Activated CD4-positive, alpha-beta T cell treated with anti-CD3 and anti-CD28 coated beads, Interleukin-2, amount 10 ng/mL, durations not matched to agents 24 days and 14 days (primary cell): ENCODE results near the gene BCO2. TPM values are rescaled to one million over a fixed set of nuclear protein-coding genes. Genes with fewer than 3 reads are reported as not detected.

ENCODE experiments used
- DNase-seq: peaks from one replicate; pipeline ENCODE4 v3.0.0; 2022
- H3K27ac Mint-ChIP-seq: one replicate; pipeline ENCODE4 v1.8.0; 2022; ENCODE audit warnings: mild to moderate bottlenecking, mixed read lengths
- H3K27me3 Mint-ChIP-seq: one replicate; pipeline ENCODE4 v1.8.0; 2022; ENCODE audit warnings: mixed read lengths
- H3K36me3 Mint-ChIP-seq: one replicate; pipeline ENCODE4 v1.8.0; 2022; ENCODE audit warnings: low read depth, mild to moderate bottlenecking, mixed read lengths
- H3K4me1 Mint-ChIP-seq: one replicate; pipeline ENCODE4 v1.8.0; 2021; ENCODE audit warnings: mixed read lengths
- H3K4me3 Mint-ChIP-seq: one replicate; pipeline ENCODE4 v1.8.0; 2022; ENCODE audit warnings: mild to moderate bottlenecking, moderate library complexity, mixed read lengths
- H3K9me3 Mint-ChIP-seq: one replicate; pipeline ENCODE4 v1.8.0; 2021; ENCODE audit warnings: mixed read lengths
- intact Hi-C: fragments of 100-400 bp; cut with micrococcal nuclease; formaldehyde crosslinking; loops from one replicate; pipeline ENCODE4 v1.15.1; 2023
- total RNA-seq: library from RNA; stranded (reverse); gene quantifications from 2 replicates; pipeline ENCODE4 v1.2.3, GENCODE V29; 2022

Gene BCO2
- total RNA-seq, 1 donor from 2014 or later: 1.1 TPM

- Mint-ChIP-seq H3K27me3 (peaks cover 3% of the 10 kb centered on the region), H3K4me3 (peak overlapping the region; percentile 94), H3K9me3 (no peaks in the 10 kb centered on the region), H3K4me1 (peaks cover 16% of the 10 kb centered on the region), H3K36me3 (peaks cover 40% of the 10 kb centered on the region), H3K27ac (peak overlapping the region; percentile 94)
- intact Hi-C loops: loop anchor here (2.0 kb wide), 3 partner anchors 63 to 1087 kb away; partner anchors contain the start of gene TTC12
- no peak for DNase-seq
Measured at GRCh38 chr11:112227471-112227870, 52.2 kb downstream of the BCO2 start.

GRCh38 chr11:112228706-112229105 is 53.4 kb downstream of the BCO2 start:
- Mint-ChIP-seq H3K27ac (no peak overlapping the region), H3K4me1 (peaks cover 15% of the 10 kb centered on the region), H3K36me3 (peaks cover 40% of the 10 kb centered on the region), H3K27me3 (peaks cover 3% of the 10 kb centered on the region), H3K4me3 (no peak overlapping the region), H3K9me3 (no peaks in the 10 kb centered on the region)
- no peak for DNase-seq
- intact Hi-C loops: no loop called here

DNA sequence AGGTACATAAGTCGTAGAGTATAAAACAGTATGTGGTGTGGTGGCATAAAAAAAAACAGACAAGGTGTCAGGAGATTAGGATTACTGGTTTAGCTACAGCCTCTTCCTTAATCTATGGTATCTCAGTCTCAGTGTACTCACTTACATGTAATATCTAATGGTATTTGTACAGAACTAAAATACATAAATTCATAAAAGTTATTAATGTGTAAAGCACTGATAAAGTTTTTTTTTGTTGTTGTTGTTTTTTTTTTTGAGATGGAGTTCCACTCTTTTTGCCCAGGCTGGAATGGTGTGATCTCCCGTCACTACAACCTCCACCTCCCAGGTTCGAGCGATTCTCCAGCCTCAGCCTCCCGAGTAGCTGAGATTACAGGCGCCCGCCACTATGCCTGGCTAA is 53.8 kb downstream of the BCO2 start:
- no peaks in the 10 kb centered on the region for H3K9me3 Mint-ChIP-seq
- peaks cover 15% of the 10 kb centered on the region for H3K4me1 Mint-ChIP-seq
- no peak for DNase-seq
- intact Hi-C loops: no loop called here
- no peak overlapping the region for H3K27ac Mint-ChIP-seq
- peaks cover 3% of the 10 kb centered on the region for H3K27me3 Mint-ChIP-seq
- peaks cover 42% of the 10 kb centered on the region for H3K36me3 Mint-ChIP-seq
- no peak overlapping the region for H3K4me3 Mint-ChIP-seq

GRCh38 chr11:112229746-112230433 is 54.6 kb downstream of the BCO2 start:
- H3K36me3 Mint-ChIP-seq: peaks cover 42% of the 10 kb centered on the region
- intact Hi-C loops: no loop called here

DNA sequence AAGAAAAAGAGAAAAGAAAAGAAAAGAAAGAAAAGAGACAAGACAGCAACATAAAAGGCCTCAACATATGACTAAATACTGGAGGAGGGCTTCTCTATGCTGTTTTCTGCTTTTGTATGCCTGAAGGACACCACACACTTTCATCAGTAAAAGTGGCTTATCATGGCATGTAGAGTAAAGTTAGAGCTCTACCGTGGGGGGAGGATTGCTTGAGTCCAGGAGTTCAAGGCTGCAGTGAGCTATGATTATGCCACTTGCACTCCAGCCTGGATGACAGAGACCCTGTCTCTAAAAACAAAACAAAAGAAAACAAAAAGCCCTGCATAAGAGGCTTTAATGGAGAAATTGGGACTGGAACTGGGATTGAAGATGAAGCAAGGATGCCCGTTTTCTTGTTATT is 56.6 kb downstream of the BCO2 start:
- intact Hi-C loops: no loop called here
- H3K27ac Mint-ChIP-seq: no peak overlapping the region
- peaks cover 55% of the 10 kb centered on the region for H3K36me3 Mint-ChIP-seq

More at GRCh38 chr11:112229746-112230433, 54.6 kb downstream of the BCO2 start:
- Mint-ChIP-seq H3K4me3 (no peak overlapping the region), H3K27me3 (no peaks in the 10 kb centered on the region), H3K4me1 (peaks cover 15% of the 10 kb centered on the region), H3K9me3 (no peaks in the 10 kb centered on the region), H3K27ac (no peak overlapping the region)
- no peak for DNase-seq

GRCh38 chr11:112235750-112236390 is 60.6 kb downstream of the BCO2 start:
- Mint-ChIP-seq H3K4me1 (no peaks in the 10 kb centered on the region), H3K36me3 (peaks cover 41% of the 10 kb centered on the region), H3K27ac (no peak overlapping the region), H3K27me3 (no peaks in the 10 kb centered on the region), H3K9me3 (no peaks in the 10 kb centered on the region), H3K4me3 (no peak overlapping the region)
- DNase-seq: no peak
- intact Hi-C loops: no loop called here

More for the DNA sequence above, 56.6 kb downstream of the BCO2 start:
- no peak for DNase-seq
- Mint-ChIP-seq H3K27me3 (no peaks in the 10 kb centered on the region), H3K4me3 (no peak overlapping the region), H3K4me1 (peaks cover 13% of the 10 kb centered on the region), H3K9me3 (no peaks in the 10 kb centered on the region)

- DNase-seq: no peak
- Mint-ChIP-seq H3K36me3 (peaks cover 37% of the 10 kb centered on the region), H3K4me1 (no peaks in the 10 kb centered on the region), H3K27ac (no peak overlapping the region), H3K4me3 (no peak overlapping the region), H3K9me3 (no peaks in the 10 kb centered on the region), H3K27me3 (no peaks in the 10 kb centered on the region)
- intact Hi-C loops: no loop called here
Measured at GRCh38 chr11:112237451-112237850, 62.1 kb downstream of the BCO2 start.

DNA sequence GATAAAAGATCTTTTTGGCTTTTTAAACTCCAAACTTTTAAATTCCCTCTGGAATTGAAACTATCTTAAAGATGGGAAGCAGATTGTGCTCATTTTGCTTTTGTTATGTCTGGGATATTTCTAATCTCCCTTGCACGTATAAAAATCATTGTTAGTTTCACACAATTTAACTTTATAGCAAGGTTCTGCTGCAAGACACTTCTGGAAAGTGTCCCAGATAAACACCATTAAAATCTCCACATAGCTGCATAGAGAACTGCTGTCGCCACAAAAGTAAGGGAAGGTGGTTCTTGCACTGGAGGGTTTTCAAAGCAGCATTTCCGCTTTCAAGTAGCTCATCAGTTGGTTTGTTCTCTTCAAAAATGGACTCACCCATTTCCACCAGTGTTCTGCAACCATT is 62.7 kb downstream of the BCO2 start:
- no peak for DNase-seq
- H3K27ac Mint-ChIP-seq: no peak overlapping the region
- intact Hi-C loops: no loop called here
- no peaks in the 10 kb centered on the region for H3K27me3 Mint-ChIP-seq
- peaks cover 43% of the 10 kb centered on the region for H3K36me3 Mint-ChIP-seq
- no peaks in the 10 kb centered on the region for H3K9me3 Mint-ChIP-seq
- no peak overlapping the region for H3K4me3 Mint-ChIP-seq
- H3K4me1 Mint-ChIP-seq: no peaks in the 10 kb centered on the region

- DNase-seq: no peak
- H3K27ac Mint-ChIP-seq: no peak overlapping the region
Measured at GRCh38 chr11:112241486-112241885, 66.2 kb downstream of the BCO2 start.

DNA sequence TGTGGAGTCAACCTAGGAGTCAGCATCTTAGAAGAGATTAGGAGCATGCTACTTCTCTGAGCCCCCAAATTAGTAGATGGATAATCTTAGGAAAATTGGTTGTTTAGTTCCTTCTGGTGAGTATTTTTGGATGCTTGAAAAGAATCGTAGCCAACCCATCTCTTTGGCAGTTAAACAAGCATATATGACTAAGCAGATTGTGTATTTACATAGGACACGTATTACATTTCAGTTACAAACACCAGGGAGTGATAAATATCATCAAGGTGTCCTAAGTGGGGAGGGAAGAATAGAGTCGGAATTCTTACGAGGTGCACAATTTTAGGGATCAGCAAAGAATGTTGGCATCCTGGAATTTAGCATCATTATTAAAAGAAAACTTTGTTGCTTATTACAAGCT is 71.9 kb downstream of the BCO2 start:
- no peaks in the 10 kb centered on the region for H3K27me3 Mint-ChIP-seq
- intact Hi-C loops: no loop called here
- H3K4me1 Mint-ChIP-seq: no peaks in the 10 kb centered on the region
- H3K9me3 Mint-ChIP-seq: no peaks in the 10 kb centered on the region
- no peak for DNase-seq
- no peak overlapping the region for H3K27ac Mint-ChIP-seq
- peaks cover 13% of the 10 kb centered on the region for H3K36me3 Mint-ChIP-seq
- H3K4me3 Mint-ChIP-seq: no peak overlapping the region

More at GRCh38 chr11:112241486-112241885, 66.2 kb downstream of the BCO2 start:
- intact Hi-C loops: no loop called here
- H3K9me3 Mint-ChIP-seq: no peaks in the 10 kb centered on the region
- no peak overlapping the region for H3K4me3 Mint-ChIP-seq
- no peaks in the 10 kb centered on the region for H3K4me1 Mint-ChIP-seq
- H3K36me3 Mint-ChIP-seq: peaks cover 37% of the 10 kb centered on the region
- H3K27me3 Mint-ChIP-seq: no peaks in the 10 kb centered on the region

- no peak overlapping the region for H3K4me3 Mint-ChIP-seq
- H3K36me3 Mint-ChIP-seq: peaks cover 5% of the 10 kb centered on the region
- no peaks in the 10 kb centered on the region for H3K4me1 Mint-ChIP-seq
- intact Hi-C loops: no loop called here
- no peaks in the 10 kb centered on the region for H3K27me3 Mint-ChIP-seq
- DNase-seq: no peak
- no peak overlapping the region for H3K27ac Mint-ChIP-seq
- no peaks in the 10 kb centered on the region for H3K9me3 Mint-ChIP-seq
Measured at GRCh38 chr11:112248201-112248600, 72.9 kb downstream of the BCO2 start.

GRCh38 chr11:112249871-112250610 is 74.7 kb downstream of the BCO2 start:
- H3K27ac Mint-ChIP-seq: no peak overlapping the region
- no peak for DNase-seq
- H3K4me1 Mint-ChIP-seq: no peaks in the 10 kb centered on the region
- no peak overlapping the region for H3K4me3 Mint-ChIP-seq
- intact Hi-C loops: no loop called here
- H3K9me3 Mint-ChIP-seq: no peaks in the 10 kb centered on the region
- no peaks in the 10 kb centered on the region for H3K36me3 Mint-ChIP-seq
- no peaks in the 10 kb centered on the region for H3K27me3 Mint-ChIP-seq

DNA sequence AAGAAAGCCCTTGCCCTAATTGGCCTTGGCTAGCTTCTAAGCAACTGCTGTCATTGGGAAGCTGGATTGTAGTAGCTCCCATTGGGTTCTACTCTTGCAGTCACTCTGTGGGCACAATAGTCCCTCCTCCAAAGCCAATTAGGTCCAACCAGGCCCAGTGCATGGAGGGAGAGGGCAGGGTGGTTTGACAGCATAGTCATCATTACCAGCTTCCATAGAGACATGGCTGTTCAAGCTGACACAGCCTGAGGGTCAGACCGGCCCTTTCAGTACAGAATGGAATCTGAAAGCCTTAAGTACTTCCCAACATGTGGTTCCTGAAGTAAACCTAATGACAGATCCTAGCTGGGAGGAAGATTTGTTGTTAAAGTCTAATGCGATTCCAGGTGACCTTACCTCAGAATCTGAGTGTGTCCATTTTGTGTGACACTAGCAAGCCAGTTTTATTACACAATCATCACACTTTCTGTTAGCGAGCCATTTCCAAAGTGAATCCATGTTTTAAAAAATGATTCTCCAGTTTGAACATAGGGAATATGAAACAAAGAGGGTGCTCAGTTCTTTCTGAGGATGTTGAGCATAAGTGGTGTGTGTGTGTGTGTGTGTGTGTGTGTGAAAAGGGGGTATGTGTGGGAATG is 78.4 kb downstream of the BCO2 start:
- Mint-ChIP-seq H3K4me1 (no peaks in the 10 kb centered on the region), H3K27me3 (no peaks in the 10 kb centered on the region), H3K36me3 (no peaks in the 10 kb centered on the region), H3K9me3 (no peaks in the 10 kb centered on the region), H3K4me3 (no peak overlapping the region), H3K27ac (no peak overlapping the region)
- DNase-seq: no peak
- intact Hi-C loops: no loop called here
